Measurements from ENCODE around the gene PTK7. TPM values are rescaled to one million over a fixed set of nuclear protein-coding genes. Genes with fewer than 3 reads are reported as not detected.

Gene PTK7
- total RNA-seq, 1 donor = 190 TPM

GRCh38 chr6:43146709-43147688 is 70.9 kb downstream of the PTK7 start:
- Histone ChIP-seq H3K4me3 (ENCODE audit: insufficient read depth, low read length) (no peak overlapping the region), H3K27me3 (ENCODE audit: insufficient read depth, low read length) (no peaks in the 10 kb centered on the region), H4K20me1 (ENCODE audit: insufficient read depth, low read length) (no peaks in the 10 kb centered on the region), H3K4me1 (ENCODE audit: insufficient read depth, low read length) (peaks cover 15% of the 10 kb centered on the region), H3K79me2 (ENCODE audit: insufficient read depth, low read length) (no peaks in the 10 kb centered on the region), H3K36me3 (ENCODE audit: insufficient read depth, low read length) (peaks cover 35% of the 10 kb centered on the region), H2AFZ (ENCODE audit: low read length) (no peak overlapping the region), H3K4me2 (ENCODE audit: insufficient read depth, low read length) (no peak overlapping the region), H3K27ac (ENCODE audit: low read depth, low read length) (no peak overlapping the region), H3K9me3 (ENCODE audit: low read depth, low read length) (no peaks in the 10 kb centered on the region)
- no peak for TF ChIP-seq CTCF (IDR thresholded peaks at IDR 0.05; ENCODE audit: extremely low read depth, low read depth, low read length)
- peak; percentile 59 for DNase-seq (ENCODE audit: insufficient read length, low spot score, missing footprints)

DNA sequence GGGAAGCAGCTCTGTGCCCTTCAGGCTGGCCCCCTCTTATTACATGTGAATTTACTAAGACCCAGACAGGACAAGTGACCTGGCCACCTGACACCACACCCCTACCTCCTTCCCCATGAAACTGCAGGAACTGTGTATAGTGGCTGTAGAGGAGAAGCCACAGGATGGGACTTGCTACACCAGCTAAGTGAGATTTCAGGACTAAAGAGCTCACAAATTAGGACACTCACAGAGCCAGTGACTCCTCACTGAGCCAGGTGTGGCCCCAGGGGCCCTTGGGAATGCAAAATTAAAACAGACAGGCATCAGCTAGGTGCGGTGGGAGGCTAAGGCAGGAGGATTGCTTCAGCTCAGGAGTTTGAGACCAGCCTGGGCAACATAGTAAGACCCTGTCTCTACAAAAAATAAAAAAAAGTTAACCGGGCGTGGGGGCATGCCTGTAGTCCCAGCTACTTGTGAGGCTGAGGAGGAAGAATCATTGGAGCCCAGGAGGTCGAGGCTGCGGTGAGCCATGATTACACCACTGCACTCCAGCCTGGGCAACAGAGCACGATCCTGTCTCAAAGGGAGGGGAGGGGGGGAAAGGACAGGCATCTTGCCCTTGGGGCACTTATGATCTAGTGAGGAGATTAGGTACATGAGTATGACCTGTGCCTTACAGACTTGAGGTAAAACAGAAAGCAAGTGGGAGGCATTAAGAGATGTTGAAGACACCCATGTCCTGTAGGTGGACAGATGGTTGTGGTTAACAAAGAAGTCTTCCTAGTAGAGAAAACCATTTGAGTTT is 71.8 kb downstream of the PTK7 start:
- H3K79me2 ChIP-seq (ENCODE audit: insufficient read depth, low read length) = no peaks in the 10 kb centered on the region
- H4K20me1 ChIP-seq (ENCODE audit: insufficient read depth, low read length) = no peaks in the 10 kb centered on the region
- peak; percentile 25 for DNase-seq (ENCODE audit: insufficient read length, low spot score, missing footprints)
- peaks cover 15% of the 10 kb centered on the region for H3K4me1 ChIP-seq (ENCODE audit: insufficient read depth, low read length)
- H3K36me3 ChIP-seq (ENCODE audit: insufficient read depth, low read length) = peaks cover 38% of the 10 kb centered on the region
- no peak overlapping the region for H3K4me2 ChIP-seq (ENCODE audit: insufficient read depth, low read length)
- H3K27ac ChIP-seq (ENCODE audit: low read depth, low read length) = no peak overlapping the region
- no peak overlapping the region for H2AFZ ChIP-seq (ENCODE audit: low read length)
- H3K9me3 ChIP-seq (ENCODE audit: low read depth, low read length) = no peaks in the 10 kb centered on the region
- no peak overlapping the region for H3K4me3 ChIP-seq (ENCODE audit: insufficient read depth, low read length)
- TF ChIP-seq CTCF (IDR thresholded peaks at IDR 0.05; ENCODE audit: extremely low read depth, low read depth, low read length) = no peak
- no peaks in the 10 kb centered on the region for H3K27me3 ChIP-seq (ENCODE audit: insufficient read depth, low read length)

DNA sequence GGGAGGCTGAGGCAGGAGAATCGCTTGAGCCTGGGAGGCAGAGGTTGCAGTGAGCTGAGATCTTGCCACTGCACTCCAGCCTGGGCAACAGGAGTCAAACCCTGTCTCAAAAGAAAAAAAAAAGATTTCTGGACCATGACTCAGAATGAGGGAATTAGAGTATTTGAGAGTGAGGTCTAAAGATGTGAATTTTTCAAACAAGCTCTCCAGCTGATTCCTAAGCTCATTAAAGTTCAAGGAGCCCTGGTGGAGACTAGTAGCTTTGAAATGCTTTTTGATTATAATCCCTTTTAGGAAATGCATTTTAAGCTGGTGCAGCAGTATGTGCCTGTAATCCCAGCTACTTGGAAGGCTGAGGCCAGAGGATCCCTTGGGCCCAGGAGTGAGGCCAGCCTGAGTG is 73.2 kb downstream of the PTK7 start:
- H3K27me3 ChIP-seq (ENCODE audit: insufficient read depth, low read length) = no peaks in the 10 kb centered on the region
- H3K36me3 ChIP-seq (ENCODE audit: insufficient read depth, low read length) = peaks cover 39% of the 10 kb centered on the region
- peaks cover 9% of the 10 kb centered on the region for H3K4me1 ChIP-seq (ENCODE audit: insufficient read depth, low read length)
- H4K20me1 ChIP-seq (ENCODE audit: insufficient read depth, low read length) = no peaks in the 10 kb centered on the region
- no peak overlapping the region for H3K4me3 ChIP-seq (ENCODE audit: insufficient read depth, low read length)
- H3K9me3 ChIP-seq (ENCODE audit: low read depth, low read length) = no peaks in the 10 kb centered on the region
- no peak for TF ChIP-seq CTCF (IDR thresholded peaks at IDR 0.05; ENCODE audit: extremely low read depth, low read depth, low read length)
- peak; percentile 94 for DNase-seq (ENCODE audit: insufficient read length, low spot score, missing footprints)
- no peak overlapping the region for H2AFZ ChIP-seq (ENCODE audit: low read length)
- no peaks in the 10 kb centered on the region for H3K79me2 ChIP-seq (ENCODE audit: insufficient read depth, low read length)
- no peak overlapping the region for H3K27ac ChIP-seq (ENCODE audit: low read depth, low read length)
- H3K4me2 ChIP-seq (ENCODE audit: insufficient read depth, low read length) = no peak overlapping the region

Data from osteoblast (primary cell).